Muscle of leg (tissue), 11 donors: Measurements from ENCODE around the gene RBM8A. TPM values are rescaled to one million over a fixed set of nuclear protein-coding genes. Genes with fewer than 3 reads are reported as not detected.

Source experiments
- DNase-seq: peaks from one replicate; pipeline ENCODE4 v3.0.0; 2013
- H3K27ac ChIP-seq: one replicate; pipeline ENCODE4 v1.5.1; 2013; ENCODE audit warnings: mild to moderate bottlenecking, low read length, control low read depth
- H3K27me3 ChIP-seq: one replicate; pipeline ENCODE4 v1.6.1; 2013; ENCODE audit warnings: low read length; ENCODE audit not compliant: control insufficient read depth, insufficient read depth
- H3K36me3 ChIP-seq: one replicate; pipeline ENCODE4 v1.6.1; 2013; ENCODE audit warnings: low read length; ENCODE audit not compliant: control insufficient read depth, insufficient read depth
- H3K4me1 ChIP-seq: one replicate; pipeline ENCODE4 v1.6.1; 2013; ENCODE audit warnings: low read length; ENCODE audit not compliant: control insufficient read depth, insufficient read depth
- H3K4me3 ChIP-seq: one replicate; pipeline ENCODE4 v1.5.1; 2013; ENCODE audit warnings: low read length, control low read depth
- H3K9me3 ChIP-seq: replicated peaks from 2 replicates; pipeline ENCODE4 v1.6.1; 2013; ENCODE audit warnings: low read depth, low read length; ENCODE audit not compliant: control insufficient read depth
- WGBS: methylation state at CpG from one replicate; pipeline ENCODE4 v1.1.5; 2013; ENCODE audit warnings: missing lambda C conversion rate; ENCODE audit not compliant: insufficient coverage; 5-methylcytosine and 5-hydroxymethylcytosine counted together
- polyA plus RNA-seq, 8 donors: library from polyadenylated mRNA; unstranded; fragments of 120-200 nt; gene quantifications; one replicate each; pipeline versions ENCODE4 v1.2.1 to v1.2.3, GENCODE V29; 2013; ENCODE audit warnings: inconsistent platforms in 1 of 8, low replicate concordance in 1 of 8; ENCODE audit not compliant: insufficient read length in 8 of 8, insufficient read depth in 1 of 8
- total RNA-seq: library from RNA; stranded (reverse); fragments of 120-200 nt; gene quantifications from one replicate; pipeline ENCODE4 v1.2.4, GENCODE V29; 2013

The RBM8A gene
- total and polyA plus RNA-seq, 9 donors: 114 to 136 (median 132) TPM

- Histone ChIP-seq H3K4me1 (peaks cover 8% of the 10 kb centered on the region), H3K9me3 (no peaks in the 10 kb centered on the region), H3K27me3 (peaks cover 14% of the 10 kb centered on the region), H3K4me3 (peak within 1 kb of the TSS; percentile 52), H3K36me3 (no peaks in the 10 kb centered on the region), H3K27ac (peak within 1 kb of the TSS; percentile 35)
- peak; percentile 84 for DNase-seq
- WGBS: under 1% methylated on average over 25 of the region's 36 CpGs
These were observed 41.5 kb downstream of the RBM8A start, which contains the start of gene ANKRD35 for GRCh38 chr1:145885738-145886287. Gene ANKRD35 (minus strand): TSS chr1:145885866. CDS start chr1:145885758, 108 bp downstream.

GRCh38 chr1:145884675-145885074, 42.6 kb downstream of the RBM8A start:
- WGBS: 82% methylated on average over 1 of the region's 1 CpG
- no peak for DNase-seq
- Histone ChIP-seq H3K4me3 (no peak overlapping the region), H3K9me3 (no peaks in the 10 kb centered on the region), H3K27ac (no peak overlapping the region), H3K36me3 (no peaks in the 10 kb centered on the region), H3K4me1 (peaks cover 8% of the 10 kb centered on the region), H3K27me3 (peaks cover 14% of the 10 kb centered on the region)

- DNase-seq: no peak
- H3K27me3 ChIP-seq: peaks cover 14% of the 10 kb centered on the region
- H3K4me3 ChIP-seq: no peak overlapping the region
- H3K27ac ChIP-seq: no peak overlapping the region
- no peaks in the 10 kb centered on the region for H3K36me3 ChIP-seq
- WGBS: 30% methylated on average over 2 of the region's 5 CpGs
- no peaks in the 10 kb centered on the region for H3K9me3 ChIP-seq
- H3K4me1 ChIP-seq: no peaks in the 10 kb centered on the region
These were observed 47.5 kb downstream of the RBM8A start for GRCh38 chr1:145879775-145880174.

GRCh38 chr1:145878724-145879123, 48.6 kb downstream of the RBM8A start:
- H3K27ac ChIP-seq: no peak overlapping the region
- no peaks in the 10 kb centered on the region for H3K9me3 ChIP-seq
- DNase-seq: no peak
- H3K27me3 ChIP-seq: peaks cover 13% of the 10 kb centered on the region
- no peaks in the 10 kb centered on the region for H3K4me1 ChIP-seq
- WGBS: no CpG with 5 or more reads among the region's 2 CpGs
- H3K36me3 ChIP-seq: no peaks in the 10 kb centered on the region
- no peak overlapping the region for H3K4me3 ChIP-seq

- no peaks in the 10 kb centered on the region for H3K36me3 ChIP-seq
- peaks cover 3% of the 10 kb centered on the region for H3K4me1 ChIP-seq
- H3K9me3 ChIP-seq: no peaks in the 10 kb centered on the region
- no peak overlapping the region for H3K4me3 ChIP-seq
- 67% methylated on average over 7 of the region's 7 CpGs for WGBS
- peaks cover 18% of the 10 kb centered on the region for H3K27me3 ChIP-seq
- no peak overlapping the region for H3K27ac ChIP-seq
- DNase-seq: no peak
These were observed 49.3 kb downstream of the RBM8A start for GRCh38 chr1:145877923-145878486.

- Histone ChIP-seq H3K4me1 (peaks cover 17% of the 10 kb centered on the region), H3K36me3 (no peaks in the 10 kb centered on the region), H3K9me3 (no peaks in the 10 kb centered on the region), H3K27me3 (peaks cover 24% of the 10 kb centered on the region), H3K4me3 (no peak overlapping the region), H3K27ac (no peak overlapping the region)
- WGBS: 91% methylated on average over 11 of the region's 12 CpGs
- DNase-seq: no peak
These were observed 52.6 kb downstream of the RBM8A start for GRCh38 chr1:145874646-145875045.

- H3K27me3 ChIP-seq: peaks cover 22% of the 10 kb centered on the region
These were observed 55.0 kb downstream of the RBM8A start for GRCh38 chr1:145871994-145872924.

More at GRCh38 chr1:145871994-145872924, 55.0 kb downstream of the RBM8A start:
- DNase-seq: peak; percentile 75
- peaks cover 4% of the 10 kb centered on the region for H3K36me3 ChIP-seq
- H3K9me3 ChIP-seq: no peaks in the 10 kb centered on the region
- 11% methylated on average over 44 of the region's 47 CpGs for WGBS
- H3K4me3 ChIP-seq: peak overlapping the region; percentile 46
- H3K27ac ChIP-seq: peak overlapping the region; percentile 88
- H3K4me1 ChIP-seq: peaks cover 17% of the 10 kb centered on the region

Other genes starting within 250 kb of the RBM8A start
- gene PDZK1, start 220.1 kb downstream of the RBM8A start, total RNA-seq: 0.40 TPM
- gene PDZK1, start 220.1 kb downstream of the RBM8A start, polyA plus RNA-seq: 1 to 10 TPM in 3 of 8 donors, under 1 TPM in 5; 0.50 to 3.2 (median 0.83) TPM
- 0.09 TPM for gene CD160, start 208.0 kb downstream of the RBM8A start, total RNA-seq
- gene CD160, start 208.0 kb downstream of the RBM8A start, polyA plus RNA-seq: under 1 TPM; 0.10 to 0.95 (median 0.80) TPM
- 13.7 TPM for gene RNF115, start 103.4 kb downstream of the RBM8A start, total RNA-seq
- gene RNF115, start 103.4 kb downstream of the RBM8A start, polyA plus RNA-seq: 10 to 100 TPM; 10.8 to 18.8 (median 13.3) TPM
- gene POLR3C, start 103.3 kb downstream of the RBM8A start, total RNA-seq: 19.8 TPM
- 10 to 100 TPM; 16.2 to 24.8 (median 20.9) TPM for gene POLR3C, start 103.3 kb downstream of the RBM8A start, polyA plus RNA-seq
- 15.9 TPM for gene NUDT17, start 81.9 kb downstream of the RBM8A start, total RNA-seq
- 10 to 100 TPM; 11.9 to 20.8 (median 13.8) TPM for gene NUDT17, start 81.9 kb downstream of the RBM8A start, polyA plus RNA-seq
- 20.8 TPM for gene PIAS3, start 68.4 kb downstream of the RBM8A start, total RNA-seq
- 10 to 100 TPM; 37.1 to 63.8 (median 47.2) TPM for gene PIAS3, start 68.4 kb downstream of the RBM8A start, polyA plus RNA-seq
- 2.2 TPM for gene ANKRD35, start 41.6 kb downstream of the RBM8A start, total RNA-seq
- gene ANKRD35, start 41.6 kb downstream of the RBM8A start, polyA plus RNA-seq: 1 to 10 TPM; 2.3 to 4.8 (median 3.1) TPM
- gene ITGA10, start 17.4 kb downstream of the RBM8A start, total RNA-seq: 5.9 TPM
- 10 to 100 TPM in 2 of 8 donors, 1 to 10 TPM in 6; 3.6 to 11.1 (median 6.6) TPM for gene ITGA10, start 17.4 kb downstream of the RBM8A start, polyA plus RNA-seq
- gene PEX11B, start 8.8 kb downstream of the RBM8A start, total RNA-seq: 18.0 TPM
- 10 to 100 TPM; 19.4 to 24.9 (median 23.7) TPM for gene PEX11B, start 8.8 kb downstream of the RBM8A start, polyA plus RNA-seq
- gene LIX1L, start 30.5 kb upstream of the RBM8A start, total RNA-seq: 23.4 TPM
- 10 to 100 TPM; 26.1 to 35.9 (median 29.0) TPM for gene LIX1L, start 30.5 kb upstream of the RBM8A start, polyA plus RNA-seq
- gene ANKRD34A, start 37.1 kb upstream of the RBM8A start, total RNA-seq: 0.22 TPM
- gene ANKRD34A, start 37.1 kb upstream of the RBM8A start, polyA plus RNA-seq: 1 to 10 TPM in 6 of 8 donors, under 1 TPM in 2; 0.76 to 1.7 (median 1.1) TPM
- 28.5 TPM for gene POLR3GL, start 37.2 kb upstream of the RBM8A start, total RNA-seq
- gene POLR3GL, start 37.2 kb upstream of the RBM8A start, polyA plus RNA-seq: 10 to 100 TPM; 35.0 to 42.6 (median 38.6) TPM
- gene TXNIP, start 69.1 kb upstream of the RBM8A start, total RNA-seq: 411 TPM
- 100 to 1,000 TPM; 251 to 323 (median 290) TPM for gene TXNIP, start 69.1 kb upstream of the RBM8A start, polyA plus RNA-seq
- 174 TPM for gene HJV, start 94.3 kb upstream of the RBM8A start, total RNA-seq
- 100 to 1,000 TPM; 128 to 235 (median 193) TPM for gene HJV, start 94.3 kb upstream of the RBM8A start, polyA plus RNA-seq
- gene NBPF10, start 217.3 kb upstream of the RBM8A start, total RNA-seq: 1.8 TPM
- gene NBPF10, start 217.3 kb upstream of the RBM8A start, polyA plus RNA-seq: 1 to 10 TPM; 1.1 to 2.6 (median 1.6) TPM